ENCODE data around the gene REEP6. TPM values are rescaled to one million over a fixed set of nuclear protein-coding genes. Genes with fewer than 3 reads are reported as not detected.

The REEP6 gene
- polyA plus RNA-seq, 1 experiment = 0.84 TPM

- no peak overlapping the region for H3K4me3 ChIP-seq (ENCODE audit: low read depth, low read length)
- no peaks in the 10 kb centered on the region; the same call in 1 of the 2 replicates for H3K9me3 ChIP-seq (ENCODE audit: control insufficient read depth, insufficient read depth, low read length)
- DNase-seq (ENCODE audit: low read depth, low spot score) = no peak
- CTCF ChIA-PET = no interaction called here
- TF ChIP-seq, protein P1, sequence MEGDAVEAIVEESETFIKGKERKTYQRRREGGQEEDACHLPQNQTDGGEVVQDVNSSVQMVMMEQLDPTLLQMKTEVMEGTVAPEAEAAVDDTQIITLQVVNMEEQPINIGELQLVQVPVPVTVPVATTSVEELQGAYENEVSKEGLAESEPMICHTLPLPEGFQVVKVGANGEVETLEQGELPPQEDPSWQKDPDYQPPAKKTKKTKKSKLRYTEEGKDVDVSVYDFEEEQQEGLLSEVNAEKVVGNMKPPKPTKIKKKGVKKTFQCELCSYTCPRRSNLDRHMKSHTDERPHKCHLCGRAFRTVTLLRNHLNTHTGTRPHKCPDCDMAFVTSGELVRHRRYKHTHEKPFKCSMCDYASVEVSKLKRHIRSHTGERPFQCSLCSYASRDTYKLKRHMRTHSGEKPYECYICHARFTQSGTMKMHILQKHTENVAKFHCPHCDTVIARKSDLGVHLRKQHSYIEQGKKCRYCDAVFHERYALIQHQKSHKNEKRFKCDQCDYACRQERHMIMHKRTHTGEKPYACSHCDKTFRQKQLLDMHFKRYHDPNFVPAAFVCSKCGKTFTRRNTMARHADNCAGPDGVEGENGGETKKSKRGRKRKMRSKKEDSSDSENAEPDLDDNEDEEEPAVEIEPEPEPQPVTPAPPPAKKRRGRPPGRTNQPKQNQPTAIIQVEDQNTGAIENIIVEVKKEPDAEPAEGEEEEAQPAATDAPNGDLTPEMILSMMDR (IDR thresholded peaks at IDR 0.05; ENCODE audit: low read depth, low read length) = no peak
- no peak overlapping the region for H3K27ac ChIP-seq (ENCODE audit: low read depth, low read length)
- peaks cover 49% of the 10 kb centered on the region for H3K27me3 ChIP-seq (ENCODE audit: control insufficient read depth, insufficient read depth, low read length)
- POLR2A ChIA-PET = no interaction called here
Measured at GRCh38 chr19:1467490-1468273, 23.3 kb upstream of the REEP6 start.

DNA sequence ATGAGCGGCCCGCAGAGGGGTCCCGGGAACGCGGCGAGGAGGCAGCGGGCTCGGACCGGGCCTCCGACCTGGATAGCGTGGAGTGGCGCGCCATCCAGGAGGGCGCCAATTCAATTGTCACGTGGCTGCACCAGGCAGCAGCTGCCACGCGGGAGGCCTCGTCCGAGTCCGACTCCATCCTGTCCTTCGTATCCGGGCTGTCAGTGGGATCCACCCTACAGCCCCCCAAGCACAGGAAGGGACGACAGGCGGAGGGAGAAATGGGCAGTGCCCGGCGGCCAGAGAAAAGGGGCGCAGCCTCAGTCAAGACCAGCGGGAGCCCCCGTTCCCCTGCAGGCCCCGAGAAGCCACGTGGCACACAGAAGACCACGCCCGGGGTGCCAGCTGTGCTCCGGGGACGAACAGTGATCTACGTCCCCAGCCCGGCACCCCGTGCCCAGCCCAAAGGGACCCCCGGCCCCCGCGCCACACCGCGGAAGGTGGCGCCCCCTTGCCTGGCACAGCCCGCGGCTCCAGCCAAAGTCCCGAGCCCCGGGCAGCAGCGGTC is 22.6 kb upstream of the REEP6 start:
- ChIA-PET POLR2A (no interaction called here), CTCF (no interaction called here)
- H3K27ac ChIP-seq (ENCODE audit: low read depth, low read length) = no peak overlapping the region
- peaks cover 54% of the 10 kb centered on the region for H3K27me3 ChIP-seq (ENCODE audit: control insufficient read depth, insufficient read depth, low read length)
- TF ChIP-seq, protein P1 (IDR thresholded peaks at IDR 0.05; ENCODE audit: low read depth, low read length) = no peak
- H3K9me3 ChIP-seq (ENCODE audit: control insufficient read depth, insufficient read depth, low read length) = no peaks in the 10 kb centered on the region; the same call in 1 of the 2 replicates
- H3K4me3 ChIP-seq (ENCODE audit: low read depth, low read length) = no peak overlapping the region
- DNase-seq (ENCODE audit: low read depth, low spot score) = no peak

DNA sequence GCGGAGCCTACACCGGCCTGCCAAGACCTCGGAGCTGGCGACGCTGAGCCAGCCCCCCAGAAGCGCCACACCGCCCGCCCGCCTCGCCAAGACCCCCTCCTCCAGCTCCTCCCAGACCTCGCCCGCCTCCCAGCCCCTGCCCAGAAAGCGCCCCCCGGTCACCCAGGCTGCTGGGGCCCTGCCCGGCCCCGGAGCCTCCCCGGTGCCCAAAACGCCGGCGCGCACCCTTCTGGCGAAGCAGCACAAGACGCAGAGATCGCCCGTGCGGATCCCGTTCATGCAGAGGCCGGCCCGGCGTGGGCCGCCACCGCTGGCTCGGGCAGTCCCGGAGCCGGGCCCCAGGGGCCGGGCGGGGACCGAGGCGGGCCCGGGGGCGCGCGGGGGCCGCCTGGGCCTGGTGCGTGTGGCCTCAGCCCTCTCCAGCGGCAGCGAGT is 22.1 kb upstream of the REEP6 start:
- Histone ChIP-seq H3K9me3 (ENCODE audit: control insufficient read depth, insufficient read depth, low read length) (no peaks in the 10 kb centered on the region; the same call in 1 of the 2 replicates), H3K27me3 (ENCODE audit: control insufficient read depth, insufficient read depth, low read length) (peaks cover 57% of the 10 kb centered on the region), H3K27ac (ENCODE audit: low read depth, low read length) (no peak overlapping the region), H3K4me3 (ENCODE audit: low read depth, low read length) (no peak overlapping the region)
- TF ChIP-seq, protein P1 (IDR thresholded peaks at IDR 0.05; ENCODE audit: low read depth, low read length) = no peak
- ChIA-PET POLR2A (no interaction called here), CTCF (no interaction called here)
- DNase-seq (ENCODE audit: low read depth, low spot score) = no peak

GRCh38 chr19:1469255-1470054 is 21.5 kb upstream of the REEP6 start:
- CTCF ChIA-PET = no interaction called here
- DNase-seq (ENCODE audit: low read depth, low spot score) = no peak

More at GRCh38 chr19:1469255-1470054, 21.5 kb upstream of the REEP6 start:
- peaks cover 57% of the 10 kb centered on the region for H3K27me3 ChIP-seq (ENCODE audit: control insufficient read depth, insufficient read depth, low read length)
- POLR2A ChIA-PET = no interaction called here
- no peak overlapping the region for H3K27ac ChIP-seq (ENCODE audit: low read depth, low read length)
- H3K9me3 ChIP-seq (ENCODE audit: control insufficient read depth, insufficient read depth, low read length) = no peaks in the 10 kb centered on the region; the same call in 1 of the 2 replicates
- TF ChIP-seq, protein P1 (IDR thresholded peaks at IDR 0.05; ENCODE audit: low read depth, low read length) = no peak
- no peak overlapping the region for H3K4me3 ChIP-seq (ENCODE audit: low read depth, low read length)

All from AG04450 (cell line).